GM12864 (cell line): Measurements from ENCODE around the gene CRTAC1.
"Not testable (repeated sequence)": the region's sequence is repeated elsewhere in the genome, so short reads cannot be mapped to it uniquely, and the experiment has no call there.

ENCODE experiments used
- DNase-seq: peaks from one replicate; pipeline ENCODE4 v3.0.0-alpha.2; 2011; ENCODE audit warnings: low read depth
- H3K4me3 ChIP-seq: 2 replicates; pipeline ENCODE4 v1.5.1; 2011; ENCODE audit warnings: mild to moderate bottlenecking, low read depth, low read length, control low read depth
- CTCF ChIP-seq: IDR thresholded peaks from 2 replicates; pipeline ENCODE4 v1.5.1; 2011; ENCODE audit warnings: low read depth, mild to moderate bottlenecking, moderate library complexity, low read length, control low read depth, inconsistent platforms; ENCODE audit errors: missing control alignments

CRTAC1 gene

GRCh38 chr10:97842656-97843280 lies 187.7 kb downstream of the CRTAC1 start:
- H3K4me3 ChIP-seq, result no peak overlapping the region
- no peak for DNase-seq
- no peak for TF ChIP-seq CTCF

- H3K4me3 ChIP-seq, DNase-seq: not testable (repeated sequence)
Observed at GRCh38 chr10:97842114-97842513, 188.3 kb downstream of the CRTAC1 start.

GRCh38 chr10:97841166-97841565 lies 189.3 kb downstream of the CRTAC1 start:
- H3K4me3 ChIP-seq, DNase-seq: not testable (repeated sequence)

GRCh38 chr10:97838091-97838490 lies 192.3 kb downstream of the CRTAC1 start:
- no peak overlapping the region for H3K4me3 ChIP-seq
- no peak for DNase-seq
- no peak for TF ChIP-seq CTCF

- DNase-seq, result no peak
- no peak overlapping the region for H3K4me3 ChIP-seq
- no peak for TF ChIP-seq CTCF
Observed at GRCh38 chr10:97836446-97836845, 194.0 kb downstream of the CRTAC1 start.

GRCh38 chr10:97831259-97831658 lies 199.2 kb downstream of the CRTAC1 start:
- DNase-seq, result no peak
- TF ChIP-seq CTCF, result no peak

GRCh38 chr10:97830064-97830463 lies 200.4 kb downstream of the CRTAC1 start:
- DNase-seq, result no peak
- TF ChIP-seq CTCF, result no peak
- H3K4me3 ChIP-seq, result no peak overlapping the region

More at GRCh38 chr10:97831259-97831658, 199.2 kb downstream of the CRTAC1 start:
- H3K4me3 ChIP-seq, result no peak overlapping the region

GRCh38 chr10:97828721-97829120 lies 201.7 kb downstream of the CRTAC1 start:
- DNase-seq, result no peak
- H3K4me3 ChIP-seq, result no peak overlapping the region
- TF ChIP-seq CTCF, result no peak
